Ecto neural progenitor cell (in vitro differentiated cells): ENCODE results near the gene OMP.

Experiments
- DNase-seq: peaks from one replicate; pipeline ENCODE4 v3.0.0-alpha.2; 2018; ENCODE audit warnings: low spot score

OMP gene

DNA sequence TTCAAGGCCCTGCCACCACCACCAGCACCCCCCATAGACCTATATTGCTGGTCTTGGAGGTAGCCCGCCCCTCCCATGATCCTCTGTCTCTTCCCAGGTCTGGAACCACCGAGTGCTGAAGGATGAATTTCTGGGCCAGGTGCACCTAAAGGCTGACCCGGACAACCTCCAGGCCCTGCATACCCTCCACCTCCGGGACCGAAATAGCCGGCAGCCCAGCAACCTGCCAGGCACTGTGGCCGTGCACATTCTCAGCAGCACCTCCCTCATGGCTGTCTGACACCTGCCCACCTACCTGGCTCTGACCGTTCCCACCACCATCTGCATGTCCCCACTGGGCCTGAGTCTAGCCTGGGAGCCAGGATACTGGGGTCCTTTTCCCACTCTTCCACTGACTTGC lies 21.0 kb downstream of the OMP start:
- no peak for DNase-seq

DNA sequence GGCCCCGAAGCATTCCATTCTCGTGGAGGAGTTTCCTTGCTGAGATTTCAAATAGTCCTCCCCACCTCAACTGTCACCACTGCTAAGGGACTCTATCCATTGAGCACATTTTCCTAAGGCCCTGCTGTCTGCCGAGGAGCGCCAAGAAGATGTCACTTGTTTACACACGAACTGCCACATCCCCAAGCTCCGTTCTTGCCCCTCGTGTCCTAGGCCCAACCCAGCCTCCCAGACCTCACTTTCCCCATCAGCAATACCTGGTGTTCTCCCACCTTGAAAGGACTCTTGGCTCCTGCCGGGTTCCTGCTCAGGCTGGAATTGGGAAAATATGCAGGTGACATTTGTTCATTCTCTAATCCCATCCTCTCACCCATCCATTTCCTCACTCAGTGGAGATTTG lies 21.4 kb downstream of the OMP start:
- DNase-seq: no peak

DNA sequence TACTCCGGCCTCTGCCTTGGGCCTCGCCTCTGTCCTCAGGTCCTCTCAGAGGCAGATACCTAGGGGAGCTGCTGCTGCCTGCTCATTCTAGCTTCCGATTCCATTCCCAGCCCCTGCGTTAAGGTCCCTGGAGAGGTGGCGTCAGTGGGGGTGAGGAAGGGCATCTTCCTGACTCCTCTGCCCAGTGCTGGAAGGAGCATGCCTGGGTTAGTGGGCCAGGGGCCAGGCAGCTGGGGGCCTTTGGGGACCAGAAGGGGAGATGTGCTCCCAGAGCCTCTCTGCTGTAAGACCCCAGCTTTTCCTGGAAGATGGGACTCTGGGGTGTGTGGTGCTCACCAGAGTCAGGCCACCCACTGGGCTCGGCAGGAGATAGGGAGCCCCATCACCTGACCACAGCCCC lies 21.8 kb downstream of the OMP start:
- DNase-seq: no peak

DNA sequence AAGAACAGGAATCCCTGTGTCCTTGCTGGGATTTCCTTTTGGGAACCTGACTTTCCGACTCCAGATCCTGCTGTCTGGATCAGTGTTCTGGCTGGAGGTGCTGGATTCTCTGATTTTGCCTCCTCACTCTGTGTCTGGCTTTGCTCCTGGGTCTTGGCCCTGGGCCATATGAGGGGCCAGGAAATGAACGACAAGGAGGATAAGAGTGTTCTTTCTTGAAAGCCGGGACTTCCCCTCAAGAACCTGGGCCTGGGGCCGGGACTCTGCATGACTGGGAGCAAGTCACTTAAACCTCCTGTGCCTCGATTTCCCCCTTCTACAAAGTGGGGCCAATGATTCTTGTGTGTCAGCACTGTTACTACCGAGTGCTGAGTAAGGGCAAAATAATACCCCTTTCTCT lies 22.6 kb downstream of the OMP start:
- DNase-seq: no peak

DNA sequence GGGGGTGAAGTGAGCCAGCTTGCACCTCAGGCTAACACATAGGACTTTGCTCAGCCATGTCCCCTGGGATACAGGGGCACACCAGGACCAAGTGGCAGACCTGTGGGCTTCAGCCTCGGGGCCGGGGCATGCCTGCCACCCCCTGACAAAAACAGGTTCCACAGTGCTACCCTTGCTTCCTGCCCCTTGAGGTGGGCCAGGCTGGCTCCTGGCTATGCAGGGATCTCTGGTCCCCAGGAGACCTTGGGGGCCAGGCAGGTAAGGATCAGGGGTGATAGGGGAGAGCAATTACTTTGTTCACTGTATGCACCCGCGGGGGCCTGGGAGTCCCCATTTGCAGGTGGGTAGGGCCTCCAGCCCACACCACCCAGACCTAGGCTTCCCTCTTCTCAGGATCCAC lies 23.1 kb downstream of the OMP start:
- no peak for DNase-seq

DNA sequence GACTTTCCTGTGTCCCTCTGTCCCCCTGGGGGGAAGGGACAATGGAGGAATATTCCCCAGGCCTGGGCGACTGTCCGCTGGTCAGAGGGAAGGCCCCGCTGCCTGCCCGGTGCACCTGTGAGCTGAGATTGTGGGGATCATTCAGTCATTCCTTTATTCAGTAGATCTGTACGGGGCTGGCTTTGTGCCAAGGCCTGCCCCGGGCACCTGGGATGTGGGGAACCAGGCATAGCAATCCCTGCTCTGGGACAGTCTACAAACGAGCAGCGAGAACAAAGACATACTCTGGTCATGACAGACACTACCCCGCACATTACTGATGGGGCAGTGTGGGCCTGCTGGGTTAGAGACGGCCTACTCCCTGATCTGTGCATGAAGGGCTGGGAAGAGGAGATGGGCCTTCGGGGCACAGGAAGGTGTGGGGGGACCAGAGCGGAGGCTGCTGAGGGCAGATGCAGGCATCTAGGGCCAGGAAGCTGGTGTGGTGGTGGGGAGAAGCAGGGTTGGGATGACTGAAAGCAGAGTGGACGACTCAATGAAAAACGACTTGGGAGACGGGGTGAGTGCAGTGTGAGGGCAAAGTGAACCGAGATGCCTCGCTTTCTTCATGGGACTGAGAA lies 23.6 kb downstream of the OMP start:
- DNase-seq: no peak

DNA sequence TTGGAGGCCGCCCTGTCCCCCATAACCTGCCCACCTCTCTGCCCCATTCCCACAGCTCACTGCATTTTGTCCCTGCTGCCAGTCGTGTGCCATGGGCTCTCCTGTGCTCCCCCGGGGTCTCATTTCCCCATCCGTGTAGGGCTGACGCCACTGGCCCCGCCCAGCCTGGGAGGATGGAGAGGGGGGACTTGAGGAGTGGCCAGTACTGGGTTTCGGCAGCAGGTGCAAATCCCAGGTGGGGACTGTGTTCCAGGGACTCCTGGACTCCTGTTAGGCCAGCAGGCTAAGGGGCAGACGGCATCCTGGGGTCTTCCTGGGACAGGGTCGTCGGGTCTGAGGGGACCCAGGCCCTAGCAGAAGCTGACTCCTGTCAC lies 24.2 kb downstream of the OMP start:
- no peak for DNase-seq

DNA sequence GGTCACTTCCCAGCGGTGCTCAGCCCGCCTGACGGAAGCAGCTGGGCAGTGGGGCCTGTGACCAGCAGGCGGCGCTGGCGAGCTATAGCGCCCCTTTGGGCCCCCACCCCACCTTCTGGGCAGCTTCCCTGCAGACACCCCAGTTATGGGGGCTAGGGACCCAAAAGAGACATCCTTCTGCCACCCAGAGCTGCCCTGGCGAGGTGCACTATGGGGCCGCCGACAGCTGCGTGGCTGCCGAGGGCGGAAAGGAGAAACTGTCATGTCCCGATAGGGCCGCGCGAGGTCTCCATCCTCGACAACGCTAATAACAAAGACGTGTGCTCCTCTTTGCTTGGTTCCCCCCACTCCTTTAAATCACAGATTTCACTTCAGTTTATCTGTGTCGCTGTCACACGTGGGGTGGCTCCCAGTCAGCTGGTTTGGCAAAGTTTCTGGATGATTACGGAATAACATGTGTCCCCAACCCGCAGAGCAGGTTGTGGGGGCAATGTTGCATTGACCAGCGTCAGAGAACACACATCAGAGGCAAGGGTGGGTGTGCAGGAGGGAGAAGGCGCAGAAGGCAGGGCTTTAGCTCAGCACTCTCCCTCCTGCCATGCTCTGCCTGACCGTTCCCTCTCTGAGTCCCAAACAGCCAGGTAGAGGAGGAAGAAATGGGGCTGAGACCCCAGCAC lies 24.7 kb downstream of the OMP start:
- DNase-seq: peak; percentile 81

DNA sequence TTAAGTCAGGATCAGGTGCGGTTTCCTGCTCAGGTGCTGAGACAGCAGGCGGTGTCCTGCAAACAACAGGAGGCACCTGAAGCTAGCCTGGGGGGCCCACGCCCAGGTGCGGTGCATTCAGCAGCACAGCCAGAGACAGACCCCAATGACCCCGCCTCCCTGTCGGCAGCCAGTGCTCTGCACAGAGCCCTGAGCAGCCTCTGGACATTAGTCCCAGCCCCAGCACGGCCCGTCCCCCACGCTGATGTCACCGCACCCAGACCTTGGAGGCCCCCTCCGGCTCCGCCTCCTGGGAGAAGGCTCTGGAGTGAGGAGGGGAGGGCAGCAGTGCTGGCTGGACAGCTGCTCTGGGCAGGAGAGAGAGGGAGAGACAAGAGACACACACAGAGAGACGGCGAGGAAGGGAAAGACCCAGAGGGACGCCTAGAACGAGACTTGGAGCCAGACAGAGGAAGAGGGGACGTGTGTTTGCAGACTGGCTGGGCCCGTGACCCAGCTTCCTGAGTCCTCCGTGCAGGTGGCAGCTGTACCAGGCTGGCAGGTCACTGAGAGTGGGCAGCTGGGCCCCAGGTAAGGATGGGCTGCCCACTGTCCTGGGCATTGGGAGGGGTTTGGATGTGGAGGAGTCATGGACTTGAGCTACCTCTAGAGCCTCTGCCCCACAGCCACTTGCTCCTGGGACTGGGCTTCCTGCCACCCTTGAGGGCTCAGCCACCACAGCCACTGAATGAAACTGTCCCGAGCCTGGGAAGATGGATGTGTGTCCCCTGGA lies 25.5 kb downstream of the OMP start, which contains the start of gene MYO7A:
Gene MYO7A (plus strand): TSS at position 327 of the 772 bp plus-strand sequence. CDS start 2,389 bp downstream, outside the sequence.
- DNase-seq: peak; percentile 85

DNA sequence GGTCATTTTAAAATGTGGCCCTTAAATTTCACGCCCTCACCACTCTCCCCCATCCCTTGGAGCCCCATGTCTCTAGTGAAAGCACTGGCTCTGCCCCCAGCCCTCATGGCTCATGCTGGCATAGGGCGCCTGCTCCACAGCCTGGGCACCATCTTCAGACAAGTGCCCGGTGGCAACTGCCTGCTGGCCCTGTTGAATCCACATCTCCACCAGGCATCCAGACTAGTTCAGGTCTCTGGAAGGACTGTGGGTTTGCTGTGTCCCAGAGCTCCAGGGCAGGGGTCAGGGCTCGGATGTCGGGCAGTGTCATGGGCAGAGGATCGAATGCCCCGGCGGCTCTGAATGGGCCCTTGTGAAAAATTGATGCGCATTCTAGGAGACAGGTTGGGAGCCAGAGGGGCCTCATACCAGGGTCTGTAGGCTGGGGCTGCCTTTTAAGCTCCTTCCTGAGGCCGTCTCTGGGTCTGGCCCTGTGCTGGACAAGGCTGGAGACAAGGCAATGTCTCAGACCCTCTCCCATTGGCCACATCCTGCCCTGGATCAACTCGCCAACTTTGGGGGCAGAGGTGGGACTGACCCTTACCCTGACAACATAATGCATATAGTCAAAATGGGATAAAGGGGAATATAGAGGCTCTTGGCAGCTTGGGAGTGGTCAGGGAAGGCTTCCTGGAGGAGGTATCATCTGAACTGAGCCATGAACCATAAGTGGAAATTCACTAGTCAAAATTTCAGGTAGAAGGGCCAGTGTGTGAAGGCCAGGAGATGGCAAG lies 26.6 kb downstream of the OMP start:
- no peak for DNase-seq

DNA sequence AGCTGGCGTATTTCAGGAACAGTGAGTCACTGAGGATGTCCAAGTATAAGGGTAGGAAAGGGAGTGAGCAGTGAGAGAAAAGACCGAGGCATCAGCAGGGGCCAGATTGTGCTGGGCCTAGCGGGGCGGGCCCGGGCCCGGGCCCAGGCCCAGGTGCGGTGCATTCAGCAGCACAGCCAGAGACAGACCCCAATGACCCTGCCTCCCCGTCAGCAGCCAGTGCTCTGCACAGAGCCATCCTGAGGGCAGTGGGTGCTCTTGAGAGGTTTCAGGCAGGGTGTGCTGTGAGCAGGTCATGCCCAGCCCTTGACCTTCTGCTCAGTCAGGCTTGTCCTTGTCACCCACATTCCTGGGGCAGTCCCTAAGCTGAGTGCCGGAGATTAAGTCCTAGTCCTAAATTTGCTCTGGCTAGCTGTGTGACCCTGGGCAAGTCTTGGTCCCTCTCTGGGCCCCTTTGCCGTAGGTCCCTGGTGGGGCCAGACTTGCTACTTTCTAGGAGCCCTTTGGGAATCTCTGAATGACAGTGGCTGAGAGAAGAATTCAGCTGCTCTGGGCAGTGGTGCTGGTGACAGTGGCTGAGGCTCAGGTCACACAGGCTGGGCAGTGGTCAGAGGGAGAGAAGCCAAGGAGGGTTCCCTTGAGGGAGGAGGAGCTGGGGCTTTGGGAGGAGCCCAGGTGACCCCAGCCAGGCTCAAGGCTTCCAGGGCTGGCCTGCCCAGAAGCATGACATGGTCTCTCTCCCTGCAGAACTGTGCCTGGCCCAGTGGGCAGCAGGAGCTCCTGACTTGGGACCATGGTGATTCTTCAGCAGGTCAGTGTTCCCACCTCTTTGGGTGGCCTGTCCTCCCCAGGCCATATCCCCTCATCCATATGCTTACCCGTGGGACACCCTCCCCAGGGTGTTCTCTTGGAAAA lies 27.5 kb downstream of the OMP start:
- DNase-seq: no peak

DNA sequence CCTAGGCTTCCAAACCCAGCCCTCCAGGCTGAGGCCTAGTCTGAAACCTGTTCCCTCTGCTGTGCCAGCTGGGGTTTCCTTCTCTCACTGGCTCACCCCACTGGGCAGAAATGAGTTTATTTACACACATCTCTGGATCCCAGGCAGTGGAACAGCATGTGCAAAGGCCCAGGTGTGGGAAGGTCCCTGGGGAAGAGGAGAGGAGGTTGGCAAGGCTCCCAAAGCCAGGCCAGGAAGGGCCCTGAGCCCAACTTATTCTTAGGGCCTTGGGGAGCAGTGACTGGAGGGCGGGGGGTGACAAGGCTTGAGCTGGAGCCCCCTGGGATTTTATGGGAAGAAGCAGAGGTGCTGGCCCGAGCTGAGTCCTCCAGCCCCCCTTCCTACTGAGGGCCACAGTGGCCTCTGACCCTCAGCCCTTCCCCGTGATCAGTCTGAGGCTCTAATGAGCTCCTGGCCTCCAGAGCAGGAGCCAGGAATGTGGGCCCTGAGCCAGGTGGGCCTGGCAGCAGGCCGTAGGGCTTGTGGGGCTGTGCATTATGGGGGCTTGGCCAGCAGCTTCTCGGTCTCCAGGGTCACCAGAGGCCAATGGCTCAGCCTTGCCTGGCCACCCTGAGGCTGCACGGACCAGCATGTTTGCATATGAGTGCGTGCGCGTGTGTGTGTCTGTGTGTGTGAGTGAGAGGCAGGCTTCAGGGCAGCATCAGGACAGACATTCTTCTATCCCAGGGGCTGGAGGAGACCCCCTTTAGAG lies 28.3 kb downstream of the OMP start:
- no peak for DNase-seq

DNA sequence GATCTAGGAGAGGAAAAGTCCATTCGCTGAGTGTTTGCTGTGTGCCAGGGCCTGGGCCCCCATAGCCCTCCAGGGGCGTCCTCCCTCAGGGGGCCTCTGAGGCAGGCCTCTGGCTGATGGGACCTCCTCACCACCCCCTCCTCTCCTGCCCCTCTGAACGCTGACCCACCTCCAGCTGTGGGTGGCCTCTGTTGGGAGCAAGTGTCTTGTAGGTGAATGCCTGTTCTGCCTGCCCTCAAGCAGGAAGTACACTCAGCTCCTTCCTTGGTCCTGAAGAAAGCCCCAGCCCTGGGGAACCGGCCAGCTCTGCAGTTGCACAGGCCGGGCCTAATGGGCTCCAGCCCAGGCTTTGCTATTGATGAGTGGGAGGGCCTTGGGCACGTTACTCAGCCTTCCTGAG lies 28.9 kb downstream of the OMP start:
- no peak for DNase-seq

DNA sequence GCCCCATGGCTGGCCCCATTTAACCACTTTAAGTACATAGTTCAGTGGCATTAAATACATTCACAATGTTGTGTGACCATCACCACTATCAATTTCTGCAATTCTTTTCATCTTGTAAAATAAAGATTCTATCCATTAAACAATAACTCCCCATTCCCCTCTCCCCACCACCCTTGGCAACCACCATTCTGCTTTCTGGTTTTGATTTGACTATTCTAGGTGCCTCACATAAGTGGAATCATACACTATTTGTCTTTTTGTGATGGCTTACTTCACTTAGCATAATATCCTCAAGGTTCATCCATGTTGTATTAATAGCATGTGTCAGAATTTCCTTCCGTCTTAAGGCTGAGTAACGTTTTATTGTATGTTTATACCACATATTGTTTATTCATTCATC lies 32.4 kb downstream of the OMP start:
- DNase-seq: no peak

DNA sequence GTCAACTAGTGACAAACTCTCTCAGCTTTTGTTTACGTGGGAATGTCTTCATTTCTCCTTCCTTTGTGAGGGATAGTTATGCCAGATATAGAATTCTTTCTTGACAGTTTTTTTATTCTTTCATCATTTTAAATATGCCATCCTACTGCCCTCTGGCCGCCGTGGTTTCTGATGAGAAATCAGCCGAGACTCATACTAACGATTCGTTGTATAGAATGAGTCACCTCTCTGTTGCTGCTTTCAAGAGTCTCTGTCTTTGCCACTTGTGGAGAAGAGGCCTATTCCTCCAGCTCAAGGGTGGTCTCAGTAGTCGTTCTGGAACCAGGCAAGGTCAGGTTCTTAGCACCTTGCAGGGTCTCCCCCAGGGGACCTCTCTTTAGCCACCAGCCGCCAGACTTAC lies 33.4 kb downstream of the OMP start:
- DNase-seq: no peak

DNA sequence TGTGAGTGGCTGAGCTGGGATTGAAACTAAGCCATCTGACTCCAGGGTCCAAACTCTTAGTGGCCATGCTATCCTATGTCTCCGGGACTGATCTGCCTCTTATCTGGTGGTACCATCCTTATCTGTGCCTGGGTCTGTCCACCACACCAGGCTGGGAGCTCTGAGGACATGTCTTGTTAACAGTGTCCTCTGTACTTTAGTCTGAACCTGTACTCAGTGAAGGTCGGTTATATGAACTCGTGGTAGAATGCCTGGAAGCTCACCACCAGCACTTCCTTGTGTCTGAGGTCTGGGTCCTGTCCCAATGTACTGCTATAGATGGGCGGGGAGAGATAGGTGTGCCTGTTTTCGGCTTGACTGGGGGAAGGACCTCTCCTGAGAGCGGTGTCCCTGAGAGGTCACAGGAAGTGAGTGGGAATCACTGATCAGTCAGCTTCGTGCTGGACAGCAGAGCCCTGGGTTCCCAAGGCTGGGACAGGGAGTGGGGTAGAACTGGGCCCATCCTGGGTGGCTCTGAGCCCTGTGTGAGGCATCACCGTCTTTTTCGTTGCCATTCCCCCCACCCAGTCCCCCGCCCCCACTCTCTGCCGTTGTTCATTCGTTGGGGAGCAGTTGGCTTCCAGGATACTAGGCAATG lies 34.3 kb downstream of the OMP start:
- no peak for DNase-seq

DNA sequence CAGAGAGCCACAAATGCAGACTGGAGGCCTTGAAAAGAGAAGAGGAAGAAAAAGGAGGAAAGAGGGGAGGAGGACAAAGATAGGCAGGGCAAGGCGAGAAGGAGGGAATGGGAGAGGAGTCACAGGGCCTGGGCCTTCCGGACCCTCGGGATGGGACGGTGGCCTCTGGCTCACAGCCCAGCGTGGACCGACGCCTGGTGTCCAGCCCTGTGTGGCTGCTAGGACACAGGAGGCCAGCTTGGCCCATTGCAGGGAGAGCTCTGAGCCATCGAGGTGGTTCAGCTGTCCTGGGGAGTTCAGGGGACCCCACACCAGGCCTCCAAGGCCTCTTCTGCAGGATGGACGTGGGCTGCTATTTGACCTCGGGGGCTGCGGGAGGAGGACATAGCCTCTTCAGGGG lies 34.8 kb downstream of the OMP start:
- no peak for DNase-seq

DNA sequence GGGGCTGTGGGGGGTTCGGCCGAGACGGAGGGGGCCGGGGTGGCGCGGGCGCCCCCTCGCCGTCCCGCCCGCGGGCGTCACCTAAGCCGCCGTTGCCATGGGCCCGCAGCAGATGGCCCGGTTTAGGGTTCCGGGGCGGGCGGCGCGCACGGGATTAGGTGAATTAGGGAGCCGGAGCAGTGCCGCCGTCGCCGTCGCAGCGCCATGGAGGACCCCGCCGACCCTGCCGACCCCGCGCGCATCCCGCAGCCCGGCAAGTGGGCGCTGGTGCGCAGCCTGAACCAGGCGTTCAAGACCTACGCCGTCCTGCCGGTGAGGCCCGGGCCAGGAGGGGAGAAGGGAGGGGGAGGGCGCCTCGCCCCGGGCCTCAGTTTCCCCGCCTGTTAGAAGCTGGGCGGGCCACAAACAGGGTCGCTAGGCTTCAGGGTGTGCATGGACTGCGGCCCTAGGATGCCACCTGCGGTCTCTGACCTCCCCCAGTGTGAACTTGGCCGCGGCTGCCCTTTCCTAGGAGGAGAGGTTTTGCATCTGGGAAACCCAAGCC lies 35.5 kb downstream of the OMP start:
- no peak for DNase-seq

DNA sequence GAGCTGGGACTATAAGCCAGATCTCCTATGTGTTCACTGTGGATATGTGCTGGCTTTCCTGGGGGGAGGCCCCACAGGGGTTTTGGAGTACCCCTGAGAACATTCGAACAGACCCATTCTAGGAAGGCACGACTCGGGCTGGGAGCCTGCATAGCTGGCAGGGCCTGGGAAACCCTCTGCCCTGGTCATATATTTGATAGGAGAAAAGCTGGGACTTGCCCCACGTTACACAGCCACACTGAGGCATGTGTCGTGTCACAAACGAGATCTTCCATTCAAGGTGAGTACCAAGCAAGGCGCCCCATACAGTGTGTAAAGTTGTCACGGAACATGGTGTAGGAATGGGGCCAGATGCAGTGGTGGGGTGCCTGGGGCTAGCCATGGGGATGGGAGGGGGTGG lies 36.6 kb downstream of the OMP start:
- DNase-seq: no peak

DNA sequence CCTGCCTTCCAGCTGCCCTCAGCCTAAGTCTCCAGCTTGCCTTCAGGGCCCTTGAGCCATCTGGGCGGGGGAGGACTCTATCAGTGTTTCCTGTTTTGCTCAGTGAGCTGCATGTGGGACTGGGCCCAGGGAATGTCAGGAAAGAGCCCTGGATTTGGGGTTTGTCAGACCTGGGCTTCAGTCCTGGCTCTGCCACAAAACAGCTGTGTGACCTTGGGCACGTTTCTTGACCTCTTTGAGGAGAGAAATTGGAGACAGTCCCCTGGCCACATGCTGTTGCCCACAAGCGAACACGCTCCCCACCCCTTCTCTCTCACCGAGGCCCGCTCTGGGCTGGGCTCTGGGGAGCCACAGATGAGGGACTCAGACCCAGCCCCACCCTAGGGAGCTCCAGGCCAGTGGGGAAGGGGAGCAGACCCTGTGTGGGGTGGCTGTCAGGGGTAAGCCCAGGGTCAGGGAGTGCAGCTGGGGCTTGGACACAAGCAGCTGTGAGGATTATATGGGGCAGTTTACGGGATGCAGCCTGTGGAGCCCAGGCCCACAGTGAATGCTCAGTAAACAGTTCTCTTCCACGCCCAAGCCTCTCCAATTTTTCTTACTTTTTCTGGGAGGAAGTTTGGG lies 37.7 kb downstream of the OMP start:
- DNase-seq: peak; percentile 66
